ENCODE data around the gene TRMT11. TPM values are rescaled to one million over a fixed set of nuclear protein-coding genes. Genes with fewer than 3 reads are reported as not detected.

TRMT11 gene
- total and polyA plus RNA-seq, 2 of the 8 experiments (the other 6 are each of a cell fraction or from before 2014, with no cell fraction given) = 19.7 to 32.4 TPM

DNA sequence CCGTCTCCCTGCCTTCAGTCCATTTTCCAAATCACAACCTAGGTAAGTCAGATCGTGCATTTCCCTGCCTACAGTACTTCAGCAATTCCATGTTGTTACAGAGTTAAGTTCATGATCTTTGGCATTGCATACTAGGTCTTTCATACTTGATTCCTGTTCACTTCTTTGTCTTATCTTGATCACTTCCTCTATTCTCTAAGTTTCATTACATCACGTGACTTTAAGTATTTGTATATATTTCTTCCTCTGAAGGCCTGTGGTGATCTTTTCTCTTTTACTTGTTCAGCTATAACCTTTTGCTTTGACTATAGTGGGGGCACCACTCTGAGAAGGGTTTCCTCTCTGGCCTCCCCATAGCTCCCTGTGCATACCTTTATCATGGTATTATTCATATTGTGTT, 100.2 kb downstream of the TRMT11 start:
- Histone ChIP-seq H4K20me1 (replicated peaks in 1 of 2; ENCODE audit: control insufficient read depth in 1 of 2, insufficient read depth in 2 of 2, low read length in 2 of 2) (no peaks in the 10 kb centered on the region), H3K9me3 (ENCODE audit: insufficient read depth in 2 of 2, low read depth in 1 of 2, low read length in 1 of 2) (no peaks in the 10 kb centered on the region; a peak in 1 of 4 replicates), H3K79me2 (ENCODE audit: control insufficient read depth in 1 of 2, insufficient read depth in 2 of 2, low read length in 2 of 2) (no peaks in the 10 kb centered on the region), H3K18ac (ENCODE audit: extremely low read depth, low read length) (no peak overlapping the region), H2AFZ (ENCODE audit: low read length) (no peak overlapping the region), H2BK120ac (replicated peaks; ENCODE audit: low read depth, low read length) (no peak overlapping the region), H3K27ac (ENCODE audit: low read depth, low read length) (no peak overlapping the region), H4K5ac (ENCODE audit: insufficient read length, low read depth, low read length) (no peak overlapping the region), H2BK5ac (ENCODE audit: low read depth, low read length) (no peak overlapping the region), H3K36me3 (ENCODE audit: control insufficient read depth in 2 of 4, insufficient read depth in 4 of 4, low read length in 3 of 4) (no peaks in the 10 kb centered on the region), H3K79me1 (ENCODE audit: low read depth, low read length) (0 out of 2 replicates have a peak, but pooled peaks cover 2% of the 10 kb centered on the region), H2BK20ac (ENCODE audit: low read length) (no peak overlapping the region), H3K56ac (replicated peaks; ENCODE audit: insufficient read length, low read depth, low read length) (no peak overlapping the region), H2BK12ac (ENCODE audit: low read depth, low read length) (no peak overlapping the region), H2AK5ac (ENCODE audit: low read depth, low read length) (no peak overlapping the region), H3K23me2 (ENCODE audit: low read depth, low read length) (no peaks in the 10 kb centered on the region), H3K9ac (replicated peaks in 1 of 4; ENCODE audit: extremely low read depth in 1 of 4, low read depth in 3 of 4, low read length in 3 of 4) (no peak overlapping the region), H4K91ac (replicated peaks; ENCODE audit: insufficient read length, low read length) (no peak overlapping the region), H3K4me2 (ENCODE audit: insufficient read depth in 1 of 2, low read depth in 2 of 2, low read length in 2 of 2) (no peak overlapping the region), H3K23ac (ENCODE audit: insufficient read length) (no peak overlapping the region), H2BK15ac (ENCODE audit: low read length) (no peak overlapping the region), H4K8ac (ENCODE audit: extremely low read depth, insufficient read depth, low read length) (no peak overlapping the region), H3K4me1 (replicated peaks in 1 of 4; ENCODE audit: control insufficient read depth in 3 of 4, insufficient read depth in 4 of 4, low read length in 3 of 4) (peaks cover 0 to 5% (median 2%) of the 10 kb centered on the region in 4 experiments; a peak in 3 of 7 replicates), H3K27me3 (replicated peaks in 1 of 4; ENCODE audit: control insufficient read depth in 3 of 4, extremely low read depth in 1 of 4, insufficient read depth in 3 of 4, low read length in 3 of 4) (peaks cover 0 to 2% (median 0%) of the 10 kb centered on the region in 4 experiments; a peak in 1 of 7 replicates), H3K14ac (ENCODE audit: insufficient read length) (no peak overlapping the region), H3K4ac (replicated peaks; ENCODE audit: insufficient read length, low read depth, low read length) (no peak overlapping the region), H3K4me3 (ENCODE audit: extremely low read depth in 1 of 4, insufficient read depth in 2 of 4, low read depth in 3 of 4, low read length in 4 of 4) (no peak overlapping the region)
- FAIRE-seq = no peak
- WGBS, 2 experiments (ENCODE audit: extremely low coverage in 1 of 2, insufficient coverage in 1 of 2, insufficient read length in 1 of 2, insufficient replicate concordance in 2 of 2, low coverage in 1 of 2, low lambda C conversion rate in 2 of 2, missing lambda C conversion rate in 1 of 2) = 89% methylated on average over 3 of the region's 3 CpGs; no CpG with 5 or more reads in 1 of the 2 experiments
- CTCF ChIA-PET (ENCODE audit: partially characterized antibody) = interaction anchor here (0.9 kb wide), 1 partner anchor 20 kb away, joined by 3 read pairs; no protein-coding TSS in a partner anchor
- DNase-seq (ENCODE audit: low read depth in 1 of 2, low spot score in 2 of 2) = no peak
- TF ChIP-seq CBX8 (IDR thresholded peaks at IDR 0.05; ENCODE audit: borderline replicate concordance, low read depth, low read length) (no peak), SUZ12 (IDR thresholded peaks at IDR 0.05; ENCODE audit: low read length) (no peak), CREB1 (IDR thresholded peaks at IDR 0.05) (no peak), TEAD4 (IDR thresholded peaks at IDR 0.05; ENCODE audit: low read depth, low read length) (no peak), RFX5 (IDR thresholded peaks at IDR 0.05; ENCODE audit: borderline replicate concordance, low read depth, low read length) (no peak), POLR2A (IDR thresholded peaks at IDR 0.05; ENCODE audit: control extremely low read depth in 1 of 2, low read depth in 2 of 2, low read length in 2 of 2) (no peak), MAFK (IDR thresholded peaks at IDR 0.05; ENCODE audit: low read depth, low read length) (no peak), YY1 (IDR thresholded peaks at IDR 0.05; ENCODE audit: low read depth, low read length) (no peak), BACH1 (IDR thresholded peaks at IDR 0.05; ENCODE audit: low read length) (no peak), PHF8 (conservative IDR thresholded peaks at IDR 0.05; ENCODE audit: low read depth, low read length) (no peak), ZNF274 (IDR thresholded peaks at IDR 0.05; ENCODE audit: borderline replicate concordance, extremely low read depth, low read length) (no peak)
- TF ChIP-seq, protein P1, sequence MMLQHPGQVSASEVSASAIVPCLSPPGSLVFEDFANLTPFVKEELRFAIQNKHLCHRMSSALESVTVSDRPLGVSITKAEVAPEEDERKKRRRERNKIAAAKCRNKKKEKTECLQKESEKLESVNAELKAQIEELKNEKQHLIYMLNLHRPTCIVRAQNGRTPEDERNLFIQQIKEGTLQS (IDR thresholded peaks at IDR 0.05; ENCODE audit: insufficient read depth, low read depth, low read length) = no peak
- POLR2A ChIA-PET (ENCODE audit: partially characterized antibody) = no interaction called here
